GM18861 (cell line): ENCODE results near the gene TNC.

Experiments
- ATAC-seq: cut with Tn5 transposase; IDR thresholded peaks from one replicate; pipeline ENCODE4 v1.9.1; 2021; ENCODE audit not compliant: unreplicated experiment

The TNC gene

DNA sequence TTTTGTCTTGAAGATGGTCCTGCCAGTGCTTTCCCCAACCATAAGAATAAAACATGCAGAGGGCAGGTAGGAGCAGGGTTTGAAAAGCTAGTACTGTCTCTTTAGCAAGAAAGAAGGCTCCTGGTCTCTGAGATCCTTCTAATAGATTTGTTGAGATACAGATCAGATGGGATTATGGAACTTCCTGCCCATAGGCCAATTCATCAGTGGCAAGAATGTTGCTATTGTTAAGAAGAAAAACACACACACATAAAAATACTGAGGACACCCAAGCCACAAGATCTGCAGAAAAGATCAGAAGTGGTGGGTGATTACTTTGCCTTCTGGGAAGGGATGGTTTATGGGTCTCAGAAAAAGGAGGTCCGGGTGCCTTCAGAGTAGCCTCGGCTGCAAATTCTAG is 59.8 kb downstream of the TNC start:
- no peak for ATAC-seq

DNA sequence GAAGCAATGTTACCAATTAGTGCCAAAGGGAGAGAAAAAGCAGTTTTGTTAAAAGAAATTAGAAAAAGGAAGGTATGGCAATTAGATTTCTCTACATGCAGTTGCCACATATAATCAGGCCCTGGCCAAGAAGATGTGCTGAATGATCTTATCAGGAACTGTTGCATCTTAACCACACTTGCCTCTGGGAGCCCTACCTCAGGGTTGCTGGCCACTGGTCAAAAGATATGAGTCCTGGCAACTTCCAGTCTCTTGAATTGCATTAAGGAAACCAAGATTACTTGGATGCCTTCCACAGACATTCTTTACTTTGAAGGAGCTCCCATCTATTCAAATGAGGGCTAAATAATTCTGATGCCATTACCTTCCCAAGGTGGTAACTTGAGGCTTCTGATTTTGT is 60.4 kb downstream of the TNC start:
- no peak for ATAC-seq

DNA sequence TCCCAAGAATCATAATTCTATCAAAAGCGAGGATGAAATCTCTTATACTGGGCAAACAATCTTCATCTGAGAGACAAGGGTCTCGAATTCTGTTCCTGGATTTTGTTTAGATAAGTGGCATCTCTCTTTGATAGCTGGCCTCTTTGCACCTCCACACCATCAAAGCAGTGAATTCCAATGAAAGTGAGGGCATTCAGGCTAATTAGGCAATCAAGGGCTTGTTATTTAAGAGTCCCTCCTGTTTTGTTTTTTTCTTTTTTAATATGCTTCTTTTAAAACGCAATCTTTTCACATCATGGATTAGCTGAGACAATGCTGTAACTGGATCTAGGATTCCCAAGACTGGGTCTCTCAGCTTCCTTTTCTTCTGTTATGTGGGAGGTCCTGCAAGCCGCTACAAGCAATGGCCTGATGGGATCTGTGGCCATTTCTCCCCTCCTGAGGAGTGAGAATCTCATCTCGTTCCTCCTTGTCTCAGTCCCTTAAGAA is 67.9 kb downstream of the TNC start:
- ATAC-seq, result no peak

DNA sequence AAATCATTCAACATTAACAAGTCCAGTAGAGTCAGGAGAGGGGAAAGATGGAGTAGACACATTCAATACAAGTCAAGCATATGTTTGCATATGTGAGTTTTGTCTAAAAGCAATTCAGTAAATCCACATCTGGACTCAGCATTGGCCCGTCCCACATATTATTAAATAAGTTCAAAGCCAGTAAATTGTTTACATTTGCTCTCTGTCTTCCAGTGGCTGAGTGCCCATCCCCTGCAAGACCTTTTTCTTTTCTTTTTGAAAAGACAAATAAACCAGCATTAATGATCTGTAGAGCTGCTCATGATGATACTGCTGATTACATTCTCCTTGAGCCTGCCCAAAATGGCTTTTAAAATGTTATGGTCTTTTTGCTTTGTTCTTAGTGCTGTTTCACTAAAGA is 71.1 kb downstream of the TNC start:
- ATAC-seq, result no peak

- ATAC-seq, result no peak
Measured at GRCh38 chr9:115046199-115046598, 71.8 kb downstream of the TNC start.

DNA sequence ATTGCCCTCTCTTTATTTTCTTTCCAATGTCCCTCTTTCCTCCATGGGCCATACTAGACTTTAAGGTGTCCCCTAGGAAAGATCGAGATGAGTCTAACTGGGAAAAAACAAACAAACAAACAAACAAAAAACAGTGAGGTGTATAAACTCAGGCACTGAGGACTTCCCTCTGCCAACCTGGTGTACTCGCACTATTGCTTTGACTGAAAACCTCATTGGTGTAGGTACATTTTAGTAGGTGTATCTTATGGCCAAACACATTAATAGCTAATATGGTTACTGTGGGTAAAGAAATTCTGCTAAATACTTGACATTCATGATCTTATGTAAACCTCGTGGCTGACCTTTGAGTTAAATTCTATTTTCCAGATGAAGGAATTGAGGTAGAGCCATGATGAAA is 74.3 kb downstream of the TNC start:
- ATAC-seq, result no peak

- ATAC-seq, result no peak
Measured at GRCh38 chr9:115042781-115043509, 75.0 kb downstream of the TNC start.

DNA sequence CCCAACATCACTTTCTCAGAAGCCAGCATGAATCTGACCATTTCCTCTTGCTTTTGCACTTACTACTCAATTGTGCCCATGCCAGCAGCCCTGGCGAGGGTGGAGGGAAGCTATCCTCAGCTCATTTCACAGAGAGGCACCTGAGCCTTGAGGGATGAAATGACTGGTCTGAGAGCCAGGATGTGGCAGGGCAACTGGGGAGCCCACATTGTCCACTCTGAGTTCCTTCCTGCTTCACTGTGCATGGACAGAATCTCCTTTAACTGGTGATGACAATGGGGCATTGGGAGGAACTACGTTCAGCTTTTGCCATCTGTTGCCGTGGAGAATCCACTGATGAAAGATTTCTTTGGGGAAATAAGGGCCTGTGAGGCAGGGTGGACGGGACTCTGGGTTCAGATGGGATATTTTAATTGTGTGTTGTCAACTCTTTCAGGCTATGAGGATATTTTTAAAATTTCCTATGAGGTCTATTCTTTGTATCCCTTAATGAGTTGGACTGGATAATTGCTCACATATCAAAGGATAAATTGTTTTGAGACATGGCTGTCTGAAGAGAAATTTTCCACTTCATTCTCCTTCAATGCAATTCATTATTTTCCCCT is 78.3 kb downstream of the TNC start:
- no peak for ATAC-seq

GRCh38 chr9:115038178-115038577 is 79.8 kb downstream of the TNC start:
- ATAC-seq, result no peak

DNA sequence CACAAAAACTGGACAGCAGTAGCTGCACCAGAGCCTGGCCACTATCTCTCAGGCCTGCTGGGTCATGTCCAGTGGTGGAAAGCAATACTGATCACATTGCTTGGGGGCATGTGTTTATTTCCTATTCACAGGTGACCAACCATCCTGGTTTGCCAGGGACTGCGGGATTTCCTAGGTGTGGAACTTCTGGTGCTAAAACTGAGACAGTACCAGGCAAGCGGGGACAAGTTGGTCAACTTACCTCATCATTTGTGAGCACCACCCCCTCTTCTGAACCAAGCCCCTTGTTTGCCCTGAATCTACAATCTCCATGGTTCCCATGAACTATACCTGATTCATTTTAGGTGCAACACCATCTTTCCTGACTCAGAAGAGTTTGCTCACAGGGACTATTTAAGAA is 81.3 kb downstream of the TNC start:
- no peak for ATAC-seq

- ATAC-seq, result peak; percentile 89
Measured at GRCh38 chr9:115035841-115036612, 81.9 kb downstream of the TNC start.

DNA sequence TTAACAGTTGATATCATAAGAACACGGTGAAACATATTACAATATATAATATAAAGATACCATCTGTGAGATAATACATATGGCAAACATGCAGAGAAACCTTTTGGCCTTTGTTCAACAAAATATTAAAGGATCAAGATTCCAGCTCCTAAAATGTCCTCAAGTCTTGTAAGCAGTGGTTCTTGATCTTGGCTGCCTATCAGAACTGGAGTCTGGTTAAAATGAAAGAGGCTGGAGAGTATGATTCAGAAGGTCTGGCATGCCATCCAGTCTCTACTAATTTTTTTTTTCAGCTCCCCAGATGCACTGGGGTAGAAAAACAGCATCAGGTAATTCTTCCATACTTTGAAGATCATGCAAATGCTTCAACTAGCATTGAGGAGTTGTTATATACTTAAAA is 83.2 kb downstream of the TNC start:
- no peak for ATAC-seq

- no peak for ATAC-seq
Measured at GRCh38 chr9:115033800-115034199, 84.2 kb downstream of the TNC start.

GRCh38 chr9:115032296-115032695 is 85.7 kb downstream of the TNC start:
- no peak for ATAC-seq

- no peak for ATAC-seq
Measured at GRCh38 chr9:115030006-115030405, 88.0 kb downstream of the TNC start.

DNA sequence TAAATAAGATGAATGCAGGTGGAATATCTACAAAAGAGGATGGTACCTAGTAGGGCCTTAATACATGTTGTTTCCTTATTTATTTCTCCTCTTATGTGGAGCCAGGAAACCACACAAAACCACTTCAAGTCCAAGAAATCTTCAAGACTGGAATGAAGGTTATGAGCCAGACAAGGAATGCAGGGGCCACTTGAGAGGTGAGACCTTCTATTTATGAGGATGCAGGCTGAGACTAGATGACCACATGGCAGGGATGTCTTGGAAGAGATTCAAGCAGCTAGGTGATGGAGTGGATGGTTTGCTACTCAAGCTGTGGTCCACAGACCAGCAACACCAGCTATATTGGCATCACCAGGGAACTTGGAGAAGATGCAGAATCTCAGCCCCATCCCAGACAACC is 92.2 kb downstream of the TNC start:
- no peak for ATAC-seq

DNA sequence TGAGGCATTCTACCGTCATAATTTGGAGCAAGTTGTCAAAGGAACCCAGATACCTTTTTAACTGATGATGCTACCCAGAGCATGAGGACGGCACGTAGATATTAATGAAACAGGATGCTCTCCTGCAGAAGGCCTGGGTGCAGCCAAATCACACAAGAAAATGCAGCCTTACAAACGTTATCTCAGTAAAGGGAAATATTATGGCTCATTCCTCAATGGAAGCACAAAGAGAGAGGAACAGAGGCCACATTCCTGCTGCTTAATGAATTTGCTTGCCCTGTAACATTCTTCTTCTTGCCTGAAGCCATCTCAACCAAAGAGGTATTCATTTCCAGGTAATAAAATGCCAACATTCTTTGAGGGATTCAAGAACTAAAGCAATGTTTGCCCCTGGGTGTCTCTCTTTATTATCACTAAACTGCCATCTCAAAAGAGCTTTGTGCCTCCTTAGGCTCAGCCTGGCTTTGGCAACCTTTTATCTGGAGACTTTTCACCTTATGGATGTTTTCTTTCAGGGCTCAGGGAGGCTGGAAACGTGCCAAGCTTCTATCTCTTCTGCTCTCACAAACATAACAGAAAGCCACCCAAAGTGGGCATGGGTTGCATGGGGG is 92.9 kb downstream of the TNC start:
- ATAC-seq, result no peak

DNA sequence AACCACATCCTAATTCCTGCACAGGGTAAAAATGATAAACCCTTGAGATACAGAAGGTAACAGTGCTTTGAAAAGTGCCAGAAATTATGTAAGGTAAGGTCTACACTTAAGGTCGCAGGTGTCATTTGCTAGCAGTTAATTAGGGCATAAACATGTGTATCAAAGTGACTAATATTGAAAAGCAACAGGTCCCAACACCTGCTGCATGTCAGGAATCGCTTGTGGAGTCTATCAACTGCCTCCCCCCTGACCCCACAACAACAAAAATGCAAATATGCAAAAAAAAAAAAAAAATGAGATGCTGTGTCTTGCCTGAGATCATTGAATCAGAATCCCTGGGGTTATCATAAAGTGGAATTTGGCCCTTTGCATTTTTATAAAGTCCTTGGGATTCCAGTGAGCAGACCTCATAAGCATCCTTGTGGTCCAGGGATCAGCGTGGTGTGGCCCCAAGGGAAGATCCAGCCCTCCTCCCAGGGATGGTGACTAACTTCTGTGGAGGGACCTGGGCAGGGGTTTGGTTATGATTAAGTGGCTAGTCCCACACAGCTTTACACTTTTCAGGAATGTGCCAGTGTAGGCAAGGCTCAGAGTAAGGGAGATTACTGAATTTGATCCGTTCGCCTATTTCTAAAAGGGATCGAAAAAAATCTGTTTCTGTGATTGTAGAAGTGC is 95.1 kb downstream of the TNC start:
- no peak for ATAC-seq

- ATAC-seq, result no peak
Measured at GRCh38 chr9:115018547-115019435, 99.2 kb downstream of the TNC start.

- no peak for ATAC-seq
Measured at GRCh38 chr9:115016344-115016743, 101.6 kb downstream of the TNC start.
